Stimulated activated CD4-positive, alpha-beta T cell treated with anti-CD3 and anti-CD28 coated beads, TNF-alpha, amount 100 ng/mL, for 48 hours (primary cell): ENCODE data around the gene MACC1.

Experiments
- DNase-seq, 3 donors: peaks; one replicate each; pipeline ENCODE4 v3.0.0-alpha.2; 2020; ENCODE audit warnings: low read depth in 3 of 3

Gene MACC1

GRCh38 chr7:20229646-20230500, 12.7 kb upstream of the MACC1 start:
- no peak for DNase-seq

DNA sequence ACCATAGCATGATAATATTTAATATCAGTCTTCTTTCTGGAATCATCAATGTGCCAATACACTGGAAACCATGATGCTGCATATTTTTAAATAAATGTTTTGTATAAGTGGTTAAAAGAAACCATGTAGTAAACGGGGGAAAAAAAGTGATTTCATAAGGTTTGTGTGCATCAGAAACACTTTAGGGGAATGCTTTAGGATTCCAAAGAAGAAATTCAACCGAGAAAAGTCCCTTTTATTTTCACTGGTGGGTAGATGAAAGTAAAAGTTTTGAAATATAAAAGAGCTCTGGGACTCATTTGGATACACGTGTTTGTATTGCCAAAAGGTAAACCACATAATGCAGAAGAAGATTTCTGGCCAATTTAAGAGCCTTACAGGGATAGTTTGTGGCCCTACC, 11.9 kb upstream of the MACC1 start:
- DNase-seq: no peak

- no peak for DNase-seq
These were observed 11.5 kb upstream of the MACC1 start for GRCh38 chr7:20228654-20229053.

- no peak for DNase-seq
These were observed 10.2 kb upstream of the MACC1 start for GRCh38 chr7:20227291-20227795.

DNA sequence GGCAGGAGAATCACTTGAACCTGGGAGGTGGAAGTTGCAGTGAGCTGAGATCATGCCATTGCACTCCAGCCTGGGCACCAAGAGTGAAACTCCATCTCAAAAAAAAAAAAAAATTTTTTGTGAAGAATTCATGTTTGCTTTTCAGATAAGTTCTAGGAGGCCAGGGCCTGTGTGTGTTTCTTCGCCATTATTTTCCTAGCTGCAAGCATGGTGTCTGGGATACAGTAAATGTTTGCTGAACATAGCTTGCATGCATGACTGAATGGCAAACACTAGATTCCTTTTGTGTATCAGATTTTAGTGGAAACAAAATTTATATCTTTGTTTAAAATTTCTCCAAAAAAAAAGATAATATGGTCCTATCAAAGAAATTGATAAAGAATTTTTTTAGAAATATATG, 9.7 kb upstream of the MACC1 start:
- DNase-seq: no peak

GRCh38 chr7:20225384-20225783, 8.2 kb upstream of the MACC1 start:
- DNase-seq: no peak

- no peak for DNase-seq
These were observed 6.8 kb upstream of the MACC1 start for GRCh38 chr7:20224025-20224424.

DNA sequence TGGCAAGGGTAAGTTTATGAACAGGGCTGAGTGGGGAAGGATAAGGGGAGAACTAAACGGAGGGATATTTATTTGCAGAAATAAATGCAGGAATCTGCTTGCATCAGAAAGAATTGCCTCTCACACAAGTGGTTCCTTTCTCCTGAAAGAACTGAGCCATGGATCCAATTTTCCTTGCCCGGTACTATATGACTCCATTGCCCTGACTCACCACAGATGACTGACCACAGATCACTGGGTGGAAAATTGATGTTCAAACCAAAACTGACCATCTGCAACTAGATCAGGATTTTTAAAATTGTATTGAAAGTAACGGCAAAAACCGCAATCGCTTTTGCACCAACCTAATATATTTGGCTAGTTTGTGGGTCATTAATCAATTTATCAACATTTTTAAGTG, 6.2 kb upstream of the MACC1 start:
- DNase-seq: no peak

DNA sequence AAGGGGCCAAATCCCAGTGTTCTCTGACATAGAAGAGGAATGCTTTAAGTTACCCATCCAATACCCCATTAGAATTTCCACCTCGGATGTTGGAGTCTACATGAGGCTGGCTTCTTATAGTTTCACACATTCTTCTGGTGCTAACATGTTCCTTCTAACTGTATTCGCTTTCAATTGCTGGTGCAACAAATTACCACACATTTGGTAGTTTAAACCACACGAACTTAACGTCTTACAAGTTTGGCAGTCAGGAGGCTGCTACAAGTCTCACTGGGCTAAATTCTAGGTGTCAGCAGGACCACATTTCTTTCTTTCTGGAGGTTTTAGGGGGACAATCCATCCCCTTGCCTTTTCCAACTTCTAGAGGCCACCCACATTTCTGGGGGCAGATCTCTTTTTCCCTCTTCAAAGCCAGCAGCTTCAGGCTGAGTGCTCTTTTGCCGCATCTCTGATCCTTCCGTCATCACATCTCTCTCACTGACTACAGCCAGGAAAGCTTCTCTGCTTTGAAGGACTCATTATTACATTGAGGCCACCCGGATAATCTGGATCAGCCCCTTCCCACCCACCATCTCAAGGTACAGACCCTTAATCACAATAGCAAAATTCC, 5.1 kb upstream of the MACC1 start:
- DNase-seq: no peak

DNA sequence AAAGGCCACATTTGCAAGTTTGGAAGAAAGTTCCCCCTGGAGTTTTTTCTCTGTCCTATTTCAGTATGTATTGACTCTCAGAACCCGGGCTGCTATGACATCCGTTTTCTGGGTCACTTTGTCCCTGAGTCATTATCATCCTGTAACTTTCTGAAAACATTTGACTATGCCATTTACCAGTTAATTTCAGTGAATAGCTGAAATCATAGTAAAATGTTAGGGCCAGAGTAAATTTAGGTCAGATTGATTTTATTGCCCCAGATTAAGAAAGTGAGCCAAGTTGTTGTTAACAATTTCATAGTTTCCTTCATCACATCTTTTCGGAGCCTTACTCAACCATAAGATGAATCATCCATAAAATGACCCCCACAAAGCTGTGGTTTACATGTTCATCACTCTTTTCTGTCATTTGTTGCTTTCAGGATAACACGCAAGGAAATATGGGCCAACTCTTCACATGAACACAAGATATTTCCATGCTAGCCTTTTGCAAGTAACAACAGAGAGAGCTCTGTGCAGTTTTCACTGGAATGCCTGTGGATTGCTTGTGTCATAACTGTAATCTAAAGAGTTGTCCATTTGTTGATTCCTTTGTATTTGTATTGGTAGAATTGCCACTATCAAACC, 3.9 kb upstream of the MACC1 start:
- no peak for DNase-seq

DNA sequence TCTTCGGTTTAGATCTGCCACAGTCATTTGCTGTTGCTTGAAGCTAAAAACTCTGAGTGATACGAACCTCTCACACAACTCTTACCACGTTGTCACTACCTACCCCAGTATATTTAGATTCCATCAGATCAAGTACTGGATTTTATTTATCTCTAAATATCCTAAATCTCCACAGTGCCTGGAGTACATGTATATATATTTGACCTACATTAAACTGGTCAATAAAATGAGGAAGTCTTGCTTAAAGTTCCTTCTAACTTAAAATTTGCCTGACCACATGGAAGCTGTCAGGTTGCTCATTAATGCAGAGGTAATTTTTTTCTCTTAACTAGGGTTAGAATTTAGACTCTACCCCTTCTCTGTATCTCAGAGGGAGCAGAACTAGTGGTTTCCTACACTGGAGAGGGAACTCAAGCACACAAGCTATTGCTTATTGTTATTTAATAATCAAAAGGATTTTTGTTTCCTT, 3.1 kb upstream of the MACC1 start:
- no peak for DNase-seq

GRCh38 chr7:20219446-20220292, 2.5 kb upstream of the MACC1 start:
- DNase-seq: no peak

DNA sequence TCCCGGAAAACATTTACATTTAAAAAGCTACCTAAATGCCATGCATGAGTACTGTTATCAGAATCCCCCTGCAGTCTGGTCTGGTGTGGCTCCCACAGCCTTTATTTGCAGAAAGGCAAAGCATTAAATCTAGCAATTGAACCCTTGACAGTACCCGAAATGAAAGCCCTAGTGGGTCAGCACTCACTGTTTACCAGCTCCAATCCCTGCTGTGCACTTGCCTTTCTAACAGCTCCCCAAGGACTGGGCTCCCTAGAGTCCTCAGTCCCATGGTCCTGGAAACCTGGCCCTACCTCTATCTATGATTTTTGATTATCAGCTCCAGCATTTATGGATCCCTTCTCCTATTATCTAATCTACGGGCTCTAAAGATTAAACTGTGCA, 1.9 kb upstream of the MACC1 start:
- DNase-seq: no peak

GRCh38 chr7:20218279-20218678, 1.1 kb upstream of the MACC1 start:
- no peak for DNase-seq

DNA sequence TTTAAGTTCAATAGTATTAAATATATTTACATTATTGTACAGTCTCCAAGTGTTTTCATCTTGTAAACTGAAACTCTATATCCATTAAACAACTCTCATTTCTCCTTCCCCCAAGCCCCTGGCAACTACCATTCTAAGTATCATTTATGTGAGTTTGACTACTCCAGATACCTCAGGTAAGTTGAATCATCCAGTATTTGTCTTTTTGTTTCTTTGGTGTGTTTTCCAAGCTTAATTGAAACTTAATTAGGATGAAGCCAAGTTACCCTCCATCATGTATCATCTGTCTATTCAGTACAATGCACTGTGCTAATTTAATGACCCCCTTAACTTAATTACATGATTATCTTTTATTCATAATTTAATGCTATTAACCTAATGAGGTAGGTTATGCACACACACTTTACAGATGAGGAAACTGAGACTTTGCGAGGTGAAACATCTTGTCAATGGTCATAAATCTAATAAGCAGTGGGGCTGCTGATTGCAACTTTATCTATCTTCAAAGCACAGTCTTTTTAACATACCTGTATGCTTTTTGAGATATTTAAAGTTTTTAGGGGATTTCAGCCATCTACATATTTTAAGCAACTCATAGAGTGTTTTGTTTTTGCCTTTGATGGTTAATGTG, 663 bp downstream of the MACC1 start:
- DNase-seq: no peak

GRCh38 chr7:20214921-20215669, 2.1 kb downstream of the MACC1 start:
- no peak for DNase-seq

DNA sequence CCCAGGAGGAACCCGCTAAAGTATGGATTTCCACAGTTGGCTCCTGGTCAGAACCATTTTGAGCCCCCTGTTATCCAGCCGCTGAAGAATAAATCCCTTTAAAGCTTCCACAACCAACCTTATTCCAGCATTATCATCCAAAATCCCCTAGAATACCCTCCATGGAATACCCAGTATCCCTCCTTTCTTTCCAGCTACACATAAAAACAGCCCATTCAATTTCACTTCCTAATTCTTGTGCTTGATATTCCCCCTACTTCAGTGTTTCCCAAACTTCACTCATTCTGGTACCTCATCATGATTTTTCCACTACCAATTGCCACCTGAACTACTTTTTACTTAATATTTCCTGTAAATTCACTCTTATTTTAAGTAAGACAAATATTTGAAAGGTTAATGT, 3.1 kb downstream of the MACC1 start:
- DNase-seq: no peak

- no peak for DNase-seq
These were observed 3.8 kb downstream of the MACC1 start for GRCh38 chr7:20213378-20213777.

DNA sequence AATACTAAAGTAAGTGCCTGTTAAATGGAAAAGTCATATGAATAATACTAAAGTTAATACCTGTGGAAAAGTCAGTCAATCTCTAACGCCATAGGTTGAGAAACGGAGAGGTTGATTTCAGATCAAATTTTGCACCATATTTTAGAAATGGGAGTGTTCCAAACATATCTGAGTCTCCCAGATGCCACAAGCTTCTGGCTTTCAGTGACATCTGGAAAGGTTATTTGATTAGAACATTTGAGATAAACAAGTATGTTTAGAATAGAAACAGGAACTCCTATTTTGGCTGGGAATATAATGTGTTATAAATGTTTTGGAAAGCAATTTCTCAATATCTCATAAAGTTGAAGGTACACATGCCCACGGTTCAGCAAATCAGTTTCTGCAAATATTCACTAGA, 5.8 kb downstream of the MACC1 start:
- no peak for DNase-seq

- no peak for DNase-seq
These were observed 8.4 kb downstream of the MACC1 start for GRCh38 chr7:20208651-20209307.
